ENCODE results near the gene MED8.
"Not testable (repeated sequence)": the region's sequence is repeated elsewhere in the genome, so short reads cannot be mapped to it uniquely, and the experiment has no call there.

Gene MED8

GRCh38 chr1:43382027-43382779, 7.4 kb downstream of the MED8 start:
- no peak for DNase-seq

GRCh38 chr1:43381612-43382011, 8.0 kb downstream of the MED8 start:
- DNase-seq = no peak

- DNase-seq = no peak
Measured at GRCh38 chr1:43379476-43379875, 10.1 kb downstream of the MED8 start.

GRCh38 chr1:43377831-43378230, 11.8 kb downstream of the MED8 start:
- no peak for DNase-seq

GRCh38 chr1:43376723-43377235, 12.8 kb downstream of the MED8 start:
- DNase-seq = no peak

- DNase-seq = peak; percentile 90
Measured at GRCh38 chr1:43373066-43373940, 16.3 kb downstream of the MED8 start.

GRCh38 chr1:43372172-43372571, 17.4 kb downstream of the MED8 start:
- DNase-seq = peak; percentile 46

- no peak for DNase-seq
Measured at GRCh38 chr1:43370564-43370963, 19.0 kb downstream of the MED8 start.

- not testable (repeated sequence) for DNase-seq
Measured at GRCh38 chr1:43369779-43370178, 19.8 kb downstream of the MED8 start.

GRCh38 chr1:43368646-43369020, 21.0 kb downstream of the MED8 start:
- DNase-seq = no peak

GRCh38 chr1:43367904-43368645, 21.5 kb downstream of the MED8 start, which contains the start of gene ELOVL1:
TSS of gene ELOVL1 (minus strand) at chr1:43368011. CDS start at chr1:43365609, 2,402 bp downstream.
- DNase-seq = peak; percentile 86

GRCh38 chr1:43367026-43367903, 22.3 kb downstream of the MED8 start:
- DNase-seq = peak; percentile 14

- no peak for DNase-seq
Measured at GRCh38 chr1:43366601-43367025, 23.0 kb downstream of the MED8 start.

- DNase-seq = no peak
Measured at GRCh38 chr1:43366179-43366578, 23.4 kb downstream of the MED8 start.

GRCh38 chr1:43365678-43366077, 23.9 kb downstream of the MED8 start:
- DNase-seq = no peak

- DNase-seq = no peak
Measured at GRCh38 chr1:43363935-43364525, 25.6 kb downstream of the MED8 start.

GRCh38 chr1:43363283-43363934, 26.2 kb downstream of the MED8 start:
- DNase-seq = no peak

GRCh38 chr1:43360616-43361015, 29.0 kb downstream of the MED8 start:
- no peak for DNase-seq

GRCh38 chr1:43359696-43360095, 29.9 kb downstream of the MED8 start:
- DNase-seq = no peak

- DNase-seq = peak; percentile 98
Measured at GRCh38 chr1:43358746-43359693, 30.6 kb downstream of the MED8 start, which contains the start of gene CDC20. TSS of gene CDC20 (plus strand) at chr1:43358981. CDS start at chr1:43359216, 235 bp downstream.

Measured in HCEC 1CT (cell line).